BJ (cell line): ENCODE measurements around the gene BEND3. TPM values are rescaled to one million over a fixed set of nuclear protein-coding genes. Genes with fewer than 3 reads are reported as not detected.

Experiments
- CTCF ChIA-PET: fragments of 350-600 bp; formaldehyde crosslinking; extraction: SDS; loops from one replicate; lab custom pipeline; 2021; ENCODE audit warnings: antibody characterized with exemption, inconsistent platforms; lab: Yijun Ruan, JAX
- POLR2A ChIA-PET: fragments of 300-600 bp; sonication (Branson Sonifier 250); formaldehyde crosslinking; extraction: SDS; loops from one replicate; lab custom pipeline; 2021; ENCODE audit warnings: antibody characterized with exemption; lab: Charles Lee
- DNase-seq: peaks from one replicate; pipeline ENCODE4 v3.0.0-alpha.2; 2011; ENCODE audit warnings: low read depth
- H3K27me3 ChIP-seq: 2 replicates; pipeline ENCODE4 v1.6.0; 2011; ENCODE audit warnings: low read length; ENCODE audit not compliant: control insufficient read depth, insufficient read depth
- H3K36me3 ChIP-seq: 2 replicates; pipeline ENCODE4 v1.5.1; 2011; ENCODE audit warnings: low read length; ENCODE audit not compliant: control insufficient read depth, insufficient read depth
- H3K4me3 ChIP-seq: 2 replicates; pipeline ENCODE4 v1.5.1; 2011; ENCODE audit warnings: low read depth, mild to moderate bottlenecking, control low read depth, low read length
- CTCF ChIP-seq: IDR thresholded peaks from 2 replicates; pipeline ENCODE4 v1.5.1; 2011; ENCODE audit warnings: low read depth, mild to moderate bottlenecking, control low read depth, inconsistent platforms, low read length, moderate library complexity; ENCODE audit not compliant: insufficient read depth
- polyA plus RNA-seq: library from polyadenylated mRNA; depleted of rRNA; stranded (reverse); fragments of >200 nt; gene quantifications from 2 replicates; pipeline ENCODE4 v1.2.3, GENCODE V29; 2011

The BEND3 gene
- polyA plus RNA-seq, 1 experiment = 0.60 TPM

GRCh38 chr6:107132330-107132954 is 17.1 kb upstream of the BEND3 start:
- H3K27me3 ChIP-seq = no peaks in the 10 kb centered on the region
- no peak overlapping the region for H3K4me3 ChIP-seq
- no peaks in the 10 kb centered on the region for H3K36me3 ChIP-seq
- peak; percentile 44 for TF ChIP-seq CTCF
- ChIA-PET CTCF (interaction anchor here (0.7 to 2.0 kb wide), 10 partner anchors 12 to 734 kb away, joined by 3 to 7 read pairs (median 3); partner anchors contain the start of gene BEND3), POLR2A (no interaction called here)
- DNase-seq = no peak

GRCh38 chr6:107129370-107129925 is 14.1 kb upstream of the BEND3 start:
- H3K36me3 ChIP-seq = no peaks in the 10 kb centered on the region
- TF ChIP-seq CTCF = no peak
- DNase-seq = no peak
- H3K4me3 ChIP-seq = no peak overlapping the region
- POLR2A ChIA-PET = no interaction called here
- no peaks in the 10 kb centered on the region for H3K27me3 ChIP-seq
- CTCF ChIA-PET = interaction anchor here (0.7 to 1.6 kb wide), 3 partner anchors 15 to 330 kb away, joined by 3 to 5 read pairs (median 5); partner anchors contain the start of gene PDSS2

GRCh38 chr6:107128577-107128976 is 13.3 kb upstream of the BEND3 start:
- CTCF ChIA-PET = interaction anchor here (1.6 kb wide), 1 partner anchor 15 kb away, joined by 5 read pairs; no protein-coding TSS in a partner anchor

GRCh38 chr6:107128175-107128574 is 12.9 kb upstream of the BEND3 start:
- ChIA-PET POLR2A (no interaction called here), CTCF (interaction anchor here (1.6 kb wide), 1 partner anchor 14 kb away, joined by 5 read pairs; no protein-coding TSS in a partner anchor)
- Histone ChIP-seq H3K36me3 (no peaks in the 10 kb centered on the region), H3K4me3 (no peak overlapping the region), H3K27me3 (no peaks in the 10 kb centered on the region)
- DNase-seq = no peak
- no peak for TF ChIP-seq CTCF

More at GRCh38 chr6:107128577-107128976, 13.3 kb upstream of the BEND3 start:
- no peak for TF ChIP-seq CTCF
- POLR2A ChIA-PET = no interaction called here
- Histone ChIP-seq H3K36me3 (no peaks in the 10 kb centered on the region), H3K4me3 (no peak overlapping the region), H3K27me3 (no peaks in the 10 kb centered on the region)
- no peak for DNase-seq

GRCh38 chr6:107125771-107126170 is 10.5 kb upstream of the BEND3 start:
- POLR2A ChIA-PET = no interaction called here

More at GRCh38 chr6:107125771-107126170, 10.5 kb upstream of the BEND3 start:
- H3K4me3 ChIP-seq = no peak overlapping the region
- H3K36me3 ChIP-seq = no peaks in the 10 kb centered on the region
- CTCF ChIA-PET = interaction anchor here (1.4 kb wide), 1 partner anchor 13 kb away, joined by 3 read pairs; no protein-coding TSS in a partner anchor
- DNase-seq = no peak
- H3K27me3 ChIP-seq = no peaks in the 10 kb centered on the region; the same call in 1 of the 2 replicates
- no peak for TF ChIP-seq CTCF
